Right cardiac atrium (tissue), 5 donors: ENCODE data around the gene MFF. TPM values are rescaled to one million over a fixed set of nuclear protein-coding genes. Genes with fewer than 3 reads are reported as not detected.
A peak's percentile ranks its signal among the peaks of the same experiment; 100 is the strongest.
"Not testable (repeated sequence)": the region's sequence is repeated elsewhere in the genome, so short reads cannot be mapped to it uniquely, and the experiment has no call there.

Experiments
- ATAC-seq, 2 donors: fragments of 200-7000 bp; cut with Tn5 transposase; one replicate each; pipeline versions ENCODE4 v1.8.0 to v1.9.1; 2020; ENCODE audit warnings: moderate library complexity in 2 of 2, mild to moderate bottlenecking in 1 of 2
- DNase-seq, 3 donors: peaks; one replicate each; pipeline ENCODE4 v3.0.0-alpha.2; 2020
- H3K27ac ChIP-seq: one replicate; pipeline ENCODE4 v1.5.1; 2013; ENCODE audit warnings: mild to moderate bottlenecking, low read length, control low read depth, moderate library complexity
- H3K27me3 ChIP-seq: one replicate; pipeline ENCODE4 v1.6.1; 2013; ENCODE audit not compliant: control insufficient read depth, insufficient read depth
- H3K4me1 ChIP-seq: one replicate; pipeline ENCODE4 v1.6.1; 2013; ENCODE audit warnings: low read length; ENCODE audit not compliant: control insufficient read depth, insufficient read depth
- H3K4me3 ChIP-seq: one replicate; pipeline ENCODE4 v1.5.1; 2013; ENCODE audit warnings: low read length, control low read depth
- H3K9me3 ChIP-seq: one replicate; pipeline ENCODE4 v1.6.1; 2013; ENCODE audit warnings: low read length; ENCODE audit not compliant: control insufficient read depth
- WGBS: extraction: QIAGEN DNeasy Blood & Tissue Kit; methylation state at CpG from one replicate; pipeline ENCODE4 v1.1.7; 2013; 5-methylcytosine and 5-hydroxymethylcytosine counted together
- intact Hi-C, 4 donors: fragments of 100-400 bp; cut with DNase I; formaldehyde crosslinking; loops; one replicate each; pipeline versions ENCODE4 v1.11.0 to v1.14.0; 2022 to 2023
- polyA plus RNA-seq: library from polyadenylated mRNA; stranded (reverse); fragments of 200-250 nt; gene quantifications from one replicate; pipeline ENCODE4 v1.2.3, GENCODE V29; 2013
- total RNA-seq, 4 donors: library from RNA; stranded (reverse); fragmentation: NEBNext Ultra II Directional; extraction: Animal tissue kit (Norgen Biotek cat#: 25700); gene quantifications; one replicate each; pipeline ENCODE4 v1.2.1, GENCODE V29; 2021
- donor health status: healthy with polysubstance abuse.
- donor health status: DM: no; HTN: yes; CAD: no.
- donor health status: DM: no; HTN: no; CAD: no.
- donor health status: DM: no; HTN: yes; CAD: no; lungs with severe emphysema.
- donor health status: DM: yes; HTN: yes; CAD: no.

MFF gene
- total and polyA plus RNA-seq, 5 donors: 73.9 to 96.5 (median 83.5) TPM

- 84% methylated on average over 8 of the region's 8 CpGs for WGBS
- intact Hi-C loops: no loop called here
Measured at GRCh38 chr2:227377467-227378351, 52.7 kb downstream of the MFF start.

GRCh38 chr2:227378371-227378782, 53.3 kb downstream of the MFF start:
- H3K27ac ChIP-seq: no peak overlapping the region
- 83% methylated on average over 4 of the region's 4 CpGs for WGBS
- no peak overlapping the region for H3K4me3 ChIP-seq
- ATAC-seq (no peak), DNase-seq (no peak)
- no peaks in the 10 kb centered on the region for H3K9me3 ChIP-seq
- intact Hi-C loops: no loop called here
- no peaks in the 10 kb centered on the region for H3K4me1 ChIP-seq
- no peaks in the 10 kb centered on the region for H3K27me3 ChIP-seq

More at GRCh38 chr2:227377467-227378351, 52.7 kb downstream of the MFF start:
- Histone ChIP-seq H3K27me3 (no peaks in the 10 kb centered on the region), H3K4me3 (no peak overlapping the region), H3K9me3 (no peaks in the 10 kb centered on the region), H3K4me1 (no peaks in the 10 kb centered on the region), H3K27ac (no peak overlapping the region)
- ATAC-seq (no peak), DNase-seq (no peak)

GRCh38 chr2:227379095-227379494, 54.0 kb downstream of the MFF start, which contains the start of gene TM4SF20:
Gene TM4SF20 (minus strand): TSS chr2:227379306. CDS start chr2:227379268, 38 bp downstream.
- intact Hi-C loops: no loop called here
- no peak for DNase-seq
- 91% methylated on average over 4 of the region's 4 CpGs for WGBS

GRCh38 chr2:227382241-227382835, 57.3 kb downstream of the MFF start:
- H3K4me3 ChIP-seq, H3K4me1 ChIP-seq, ATAC-seq, H3K27ac ChIP-seq, H3K9me3 ChIP-seq, DNase-seq, intact Hi-C loops, H3K27me3 ChIP-seq: not testable (repeated sequence)
- WGBS: 90% methylated on average over 2 of the region's 2 CpGs

More at GRCh38 chr2:227379095-227379494, 54.0 kb downstream of the MFF start, which contains the start of gene TM4SF20:
- Histone ChIP-seq H3K4me1 (no peaks in the 10 kb centered on the region), H3K4me3 (no peak within 1 kb of the TSS), H3K27me3 (no peaks in the 10 kb centered on the region), H3K27ac (no peak within 1 kb of the TSS), H3K9me3 (no peaks in the 10 kb centered on the region)
- no peak for ATAC-seq

GRCh38 chr2:227383686-227384085, 58.6 kb downstream of the MFF start:
- no peaks in the 10 kb centered on the region for H3K27me3 ChIP-seq
- no peak overlapping the region for H3K4me3 ChIP-seq
- no peak overlapping the region for H3K27ac ChIP-seq
- ATAC-seq (no peak), DNase-seq (no peak)
- intact Hi-C loops: no loop called here
- 48% methylated on average over 3 of the region's 3 CpGs for WGBS
- H3K9me3 ChIP-seq: no peaks in the 10 kb centered on the region
- H3K4me1 ChIP-seq: no peaks in the 10 kb centered on the region

GRCh38 chr2:227386630-227387029, 61.6 kb downstream of the MFF start:
- DNase-seq: no peak
- Histone ChIP-seq H3K4me1 (no peaks in the 10 kb centered on the region), H3K9me3 (no peaks in the 10 kb centered on the region), H3K4me3 (no peak overlapping the region), H3K27me3 (no peaks in the 10 kb centered on the region), H3K27ac (no peak overlapping the region)
- WGBS: 84% methylated on average over 6 of the region's 6 CpGs
- no peak for ATAC-seq
- intact Hi-C loops: no loop called here

- H3K9me3 ChIP-seq, H3K4me1 ChIP-seq, H3K27ac ChIP-seq, ATAC-seq, intact Hi-C loops, H3K27me3 ChIP-seq, H3K4me3 ChIP-seq: not testable (repeated sequence)
- peak in 1 of 3 donors; percentile 31 for DNase-seq
- WGBS: 83% methylated on average over 7 of the region's 7 CpGs
Measured at GRCh38 chr2:227387583-227387982, 62.5 kb downstream of the MFF start, which contains the start of gene SCYGR1. Gene SCYGR1 (minus strand): TSS chr2:227387949. CDS start chr2:227387949, 0 bp downstream.

- ATAC-seq (no peak), DNase-seq (no peak)
- no peaks in the 10 kb centered on the region for H3K27me3 ChIP-seq
- no peaks in the 10 kb centered on the region for H3K9me3 ChIP-seq
- no peak overlapping the region for H3K4me3 ChIP-seq
- no peaks in the 10 kb centered on the region for H3K4me1 ChIP-seq
- no peak overlapping the region for H3K27ac ChIP-seq
- intact Hi-C loops: no loop called here
- 72% methylated on average over 7 of the region's 7 CpGs for WGBS
Measured at GRCh38 chr2:227388537-227389011, 63.5 kb downstream of the MFF start.

- WGBS: 83% methylated on average over 3 of the region's 3 CpGs
- intact Hi-C loops: no loop called here
- no peaks in the 10 kb centered on the region for H3K27me3 ChIP-seq
- H3K4me3 ChIP-seq: no peak overlapping the region
- no peak for ATAC-seq
- no peak overlapping the region for H3K27ac ChIP-seq
- no peaks in the 10 kb centered on the region for H3K4me1 ChIP-seq
- no peak for DNase-seq
- H3K9me3 ChIP-seq: no peaks in the 10 kb centered on the region
Measured at GRCh38 chr2:227389231-227389630, 64.2 kb downstream of the MFF start.

- DNase-seq (no peak), ATAC-seq (no peak)
- 94% methylated on average over 7 of the region's 7 CpGs for WGBS
- no peak overlapping the region for H3K4me3 ChIP-seq
- intact Hi-C loops: no loop called here
- H3K4me1 ChIP-seq: no peaks in the 10 kb centered on the region
- H3K9me3 ChIP-seq: no peaks in the 10 kb centered on the region
- no peaks in the 10 kb centered on the region for H3K27me3 ChIP-seq
- no peak overlapping the region for H3K27ac ChIP-seq
Measured at GRCh38 chr2:227389661-227390060, 64.6 kb downstream of the MFF start.
